Left hindlimb (tissue), 1 donor: Measurements from ENCODE around the gene DYTN.

Experiments
- DNase-seq: peaks from one replicate; pipeline ENCODE4 v3.0.0-alpha.2; 2018

The DYTN gene

GRCh38 chr2:206696910-206697309, 21.3 kb downstream of the DYTN start:
- no peak for DNase-seq

DNA sequence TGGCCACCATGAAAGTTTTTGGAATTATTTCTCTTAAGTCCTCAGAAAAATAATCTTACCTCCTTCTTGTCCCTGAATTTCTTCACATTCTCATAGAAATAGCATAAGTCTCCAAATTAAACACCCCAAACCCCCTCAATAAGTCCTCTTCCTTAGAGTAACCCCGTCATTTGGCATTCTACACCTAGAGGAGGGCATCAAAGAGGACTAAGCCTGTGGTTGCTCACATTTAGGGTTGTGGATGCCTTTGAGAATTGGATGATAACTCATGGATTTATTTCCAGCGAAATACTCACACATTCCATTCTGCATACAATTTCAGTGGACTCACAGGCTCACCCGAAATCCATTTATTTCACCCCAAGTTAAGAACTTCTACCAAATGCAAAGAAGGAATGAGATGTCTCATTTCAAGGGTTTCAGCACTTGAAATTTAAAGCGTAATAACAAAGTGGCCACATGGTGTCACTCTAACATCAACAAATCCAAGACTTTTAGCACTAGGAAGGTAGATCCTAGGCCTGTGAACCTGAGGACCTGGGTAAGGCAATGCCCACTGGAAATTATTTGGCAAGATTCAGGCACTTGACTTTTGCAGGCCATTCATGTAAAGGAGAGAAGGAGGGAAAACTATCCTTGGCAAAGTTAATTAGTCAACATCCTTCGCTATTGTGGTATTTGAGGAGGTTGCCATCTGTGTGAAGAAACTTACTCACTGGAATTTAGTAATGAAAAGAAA, 24.6 kb downstream of the DYTN start:
- no peak for DNase-seq

GRCh38 chr2:206692971-206693370, 25.2 kb downstream of the DYTN start:
- no peak for DNase-seq

GRCh38 chr2:206688990-206689389, 29.2 kb downstream of the DYTN start:
- no peak for DNase-seq

- no peak for DNase-seq
Observed at GRCh38 chr2:206688453-206688852, 29.7 kb downstream of the DYTN start.

DNA sequence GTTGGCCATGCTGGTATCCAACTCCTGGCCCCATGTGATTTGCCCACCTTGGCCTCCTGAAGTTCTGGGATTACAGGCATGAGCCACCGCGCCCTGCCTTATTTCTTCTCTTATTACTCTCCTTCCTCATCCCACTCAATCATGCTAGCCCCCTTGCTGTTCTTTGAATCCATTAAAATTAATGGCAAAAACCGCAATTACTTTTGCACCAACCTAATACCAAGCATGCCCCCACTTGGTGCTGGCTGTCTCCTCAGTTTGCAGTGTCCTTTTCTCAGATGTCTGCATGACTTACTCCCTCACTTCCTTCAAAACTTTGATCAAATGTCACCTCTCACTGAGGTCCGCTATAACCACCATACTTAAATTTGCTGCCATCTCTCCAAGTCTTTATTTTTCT, 34.6 kb downstream of the DYTN start:
- DNase-seq: no peak

DNA sequence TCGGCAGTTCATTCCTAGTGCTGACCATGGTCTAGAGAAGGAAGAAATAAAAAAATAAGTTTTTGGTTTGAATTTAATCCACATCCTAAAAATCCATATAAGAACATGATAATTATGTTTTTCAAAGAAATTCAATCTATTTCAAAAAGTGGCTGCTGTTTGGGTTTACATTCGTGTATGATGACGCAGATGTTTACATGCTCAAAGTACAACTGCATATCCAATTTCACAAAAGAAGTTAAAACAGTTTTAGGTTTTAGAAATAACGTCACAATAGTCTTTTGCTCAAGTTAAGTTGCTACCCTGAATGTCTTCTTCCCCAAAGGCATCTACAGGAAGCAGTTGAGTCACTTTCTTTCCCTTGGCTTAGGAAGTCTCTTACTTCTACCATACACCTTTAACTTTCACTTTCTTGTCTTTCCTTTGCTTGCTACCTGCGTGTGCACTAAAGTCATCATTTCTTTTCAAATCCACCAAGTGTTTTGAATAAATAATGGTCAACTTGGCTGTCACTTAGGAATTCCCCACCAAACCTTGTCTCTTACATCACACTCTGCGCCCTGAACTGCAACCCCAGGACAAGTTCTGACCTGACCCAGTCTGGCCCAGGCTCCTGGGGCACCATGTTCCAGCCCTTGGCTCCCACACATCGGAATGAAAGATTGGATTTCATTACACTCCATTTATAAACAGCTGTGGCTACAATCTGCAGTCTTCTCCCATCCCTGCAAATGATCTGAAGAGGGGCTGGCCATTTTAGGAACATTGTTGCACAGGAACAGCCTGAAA, 47.5 kb downstream of the DYTN start:
- DNase-seq: no peak

DNA sequence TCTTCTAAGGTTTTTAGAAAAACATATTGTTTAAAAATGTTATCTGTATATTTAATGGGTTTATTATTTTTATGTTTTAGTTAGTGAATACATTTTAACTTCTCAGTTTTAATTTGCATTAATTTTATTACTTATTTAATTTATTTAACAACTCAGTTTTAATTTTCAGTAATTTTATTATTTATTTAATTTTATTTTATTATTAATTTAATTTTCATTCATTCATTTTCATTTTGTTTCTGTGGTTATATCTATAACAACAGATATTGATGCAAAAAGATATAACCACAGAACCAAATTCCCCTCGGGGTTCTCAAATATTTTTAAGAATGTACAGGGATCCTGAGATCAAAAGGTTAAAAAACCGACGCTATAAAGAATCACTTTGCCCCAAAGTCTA, 52.9 kb downstream of the DYTN start:
- no peak for DNase-seq

DNA sequence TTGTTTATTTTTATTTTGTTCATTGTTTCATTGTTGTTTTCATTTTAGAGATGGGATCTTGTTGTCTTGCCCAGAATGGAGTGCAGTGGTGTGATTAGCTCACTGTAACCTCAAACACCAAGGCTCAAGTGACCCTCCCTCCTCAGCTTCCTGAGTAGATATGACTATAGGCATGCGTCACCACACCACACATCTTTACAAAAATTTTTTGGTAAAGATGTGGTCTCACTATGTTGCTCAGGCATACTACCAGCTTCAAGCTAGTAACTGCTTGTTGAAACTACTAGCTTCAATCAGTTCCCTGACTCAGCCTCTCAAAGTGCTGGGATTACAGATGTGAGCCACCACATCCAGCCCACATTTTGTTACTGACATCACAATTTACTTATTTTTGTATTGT, 61.1 kb downstream of the DYTN start:
- no peak for DNase-seq

- DNase-seq: no peak
Observed at GRCh38 chr2:206647985-206648384, 70.2 kb downstream of the DYTN start.

DNA sequence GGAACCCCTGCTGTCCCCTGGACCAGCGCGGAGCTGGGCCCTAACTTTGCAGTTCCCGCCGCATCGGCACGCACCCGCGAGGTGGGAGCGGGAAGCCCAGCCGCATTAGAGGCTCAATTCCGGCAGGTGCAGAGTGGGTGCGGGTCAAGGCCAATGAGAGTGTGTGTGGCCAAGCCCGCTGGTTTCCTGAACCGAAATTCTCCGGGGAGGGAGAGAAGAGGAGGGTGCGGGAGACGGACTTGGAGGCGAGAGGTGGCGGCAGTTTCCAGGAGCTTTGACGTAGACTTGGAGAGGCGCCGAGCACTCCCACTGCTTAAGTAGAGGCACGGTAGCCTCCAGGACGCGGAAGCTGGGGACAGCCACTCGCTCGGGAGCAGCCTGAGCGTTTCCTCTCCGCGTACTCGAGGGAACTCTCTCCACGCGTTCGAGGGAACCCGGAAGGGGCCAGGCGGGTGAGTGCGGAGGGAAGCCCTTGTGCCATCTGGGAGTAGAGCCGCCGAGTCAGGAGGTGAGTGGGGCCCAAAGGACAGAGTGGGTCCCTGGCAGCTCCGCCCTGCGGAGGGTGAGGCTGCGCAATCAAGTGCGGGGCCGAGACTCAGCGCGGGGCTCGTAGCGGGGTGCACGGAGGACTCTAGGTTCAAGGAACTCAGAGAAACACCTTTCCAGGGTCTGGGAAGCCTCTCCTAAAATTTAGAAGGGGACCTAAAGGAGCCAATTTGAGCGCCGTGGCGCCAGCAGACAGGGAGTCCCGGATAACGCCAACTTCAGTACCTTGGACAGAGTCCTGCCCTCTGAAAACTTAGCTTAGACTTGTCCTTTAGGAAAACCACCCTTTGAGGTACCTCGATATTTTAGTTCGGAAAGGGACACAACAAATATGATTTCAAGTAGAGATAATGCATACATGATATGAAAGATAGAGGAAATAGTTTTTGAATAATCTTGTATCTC, 75.8 kb downstream of the DYTN start, which contains the start of gene FAM237A:
FAM237A (plus strand) TSS at position 413 of the 951 bp plus-strand sequence. CDS start 1,750 bp downstream, outside the sequence.
- DNase-seq: peak; percentile 52

GRCh38 chr2:206641226-206641625, 77.0 kb downstream of the DYTN start:
- DNase-seq: no peak

DNA sequence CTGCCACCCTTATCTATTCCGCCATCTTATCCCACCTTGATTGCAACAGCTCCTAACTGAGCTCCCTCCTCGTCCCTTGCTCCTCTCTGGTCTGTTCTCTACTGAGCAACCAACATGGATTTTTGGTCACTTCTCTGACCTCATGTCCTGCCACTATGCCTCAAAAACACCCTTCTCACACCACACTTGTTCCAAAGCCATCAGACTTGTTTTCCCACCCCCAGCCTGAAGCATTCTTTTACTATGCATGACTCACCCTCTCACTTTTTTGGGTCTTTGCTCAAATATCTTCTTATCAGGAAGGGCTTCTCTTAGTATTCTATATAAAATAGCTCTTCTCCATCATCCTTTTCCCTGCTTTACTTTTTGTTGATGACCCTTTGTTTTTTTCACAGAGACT, 78.6 kb downstream of the DYTN start:
- DNase-seq: no peak

- no peak for DNase-seq
Observed at GRCh38 chr2:206635015-206635414, 83.2 kb downstream of the DYTN start.

DNA sequence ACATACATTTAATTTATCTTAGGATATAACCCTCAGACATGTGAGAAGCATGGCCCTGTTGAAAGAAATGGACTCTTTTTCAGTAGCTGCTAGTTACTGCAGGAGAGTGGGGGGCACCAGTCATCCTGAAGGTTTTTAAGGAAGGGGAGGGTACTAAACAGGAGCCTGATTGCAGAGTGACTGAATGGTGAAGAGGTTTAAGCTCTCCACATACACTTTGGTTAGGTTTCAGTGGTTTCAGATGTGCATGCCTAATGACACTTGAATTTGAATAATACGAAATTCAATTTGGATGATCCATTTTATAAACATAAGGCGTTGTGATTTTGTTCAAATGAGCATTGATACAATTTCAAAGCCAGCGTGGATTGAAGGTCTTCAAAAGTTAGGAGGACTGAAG, 86.9 kb downstream of the DYTN start:
- DNase-seq: no peak

- DNase-seq: no peak
Observed at GRCh38 chr2:206627632-206628031, 90.6 kb downstream of the DYTN start.

- no peak for DNase-seq
Observed at GRCh38 chr2:206626108-206626507, 92.1 kb downstream of the DYTN start.

- no peak for DNase-seq
Observed at GRCh38 chr2:206619011-206619410, 99.2 kb downstream of the DYTN start.

DNA sequence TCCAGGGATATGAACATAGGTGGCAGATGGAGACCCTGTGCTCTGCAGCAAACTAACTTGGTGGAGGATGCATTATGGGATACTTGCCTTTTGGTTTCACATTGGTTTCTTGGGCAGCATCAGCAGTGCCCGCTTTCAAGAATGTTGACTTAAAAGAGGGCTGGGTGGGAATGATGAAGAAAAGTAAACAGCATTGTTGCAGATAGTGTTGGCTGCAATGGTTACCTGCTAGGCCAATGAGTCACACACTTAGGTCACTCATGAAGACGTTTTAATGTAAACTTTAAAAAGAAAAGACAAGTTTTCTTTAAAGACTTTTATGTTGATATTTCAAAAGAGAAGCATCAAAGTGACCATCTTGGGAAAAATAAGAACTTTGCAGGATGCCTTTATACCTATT, 102.0 kb downstream of the DYTN start:
- DNase-seq: no peak

DNA sequence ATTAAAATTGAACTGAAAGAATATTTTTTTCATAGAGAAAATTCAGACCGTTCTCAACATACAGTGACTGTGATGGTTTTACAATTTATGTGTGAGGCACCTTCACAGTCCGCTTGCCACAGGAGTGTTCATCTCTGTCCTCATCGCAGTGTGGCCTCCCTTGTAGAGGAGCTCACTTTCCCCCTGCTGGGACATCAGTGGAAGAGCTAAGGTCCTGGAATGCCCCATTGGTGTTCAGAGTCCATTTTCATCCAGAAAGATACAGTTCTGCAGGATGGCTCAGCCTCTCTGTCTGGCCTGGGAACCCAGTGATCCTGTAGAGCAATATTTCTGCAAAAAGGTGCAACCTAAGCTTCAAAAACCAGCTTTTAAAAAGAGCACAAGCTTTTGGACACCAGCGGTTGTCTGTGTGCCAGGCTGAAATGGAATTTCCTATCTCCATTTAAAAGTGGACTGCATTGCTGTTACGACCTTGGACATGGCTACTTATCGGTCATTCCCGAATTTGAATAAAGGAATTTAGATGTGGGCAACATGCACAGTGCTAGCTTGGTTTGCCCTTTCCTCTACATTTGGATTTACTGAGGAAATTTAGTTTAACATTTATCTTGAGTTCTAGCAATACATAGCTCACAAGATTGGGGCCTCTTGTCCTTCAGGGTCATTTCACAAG, 102.6 kb downstream of the DYTN start:
- DNase-seq: no peak

DNA sequence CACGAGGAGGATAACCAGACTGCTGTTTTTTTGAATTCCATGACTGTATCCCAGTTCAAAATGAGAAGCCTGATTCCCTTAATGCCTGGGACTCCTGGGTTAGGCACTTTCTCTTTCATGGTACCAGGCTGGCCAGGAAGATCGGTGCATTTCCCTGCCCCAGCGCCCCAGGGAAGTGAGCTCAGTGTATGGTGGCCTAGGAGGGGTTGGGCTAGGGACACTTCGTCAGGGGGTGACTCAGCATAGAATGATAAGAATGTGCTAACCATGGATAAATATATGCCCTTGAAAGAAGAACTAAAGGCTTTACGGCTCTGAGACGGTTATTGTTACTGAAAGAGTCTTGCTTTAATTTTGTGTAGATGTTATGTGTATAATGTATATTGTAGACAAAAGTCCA, 103.4 kb downstream of the DYTN start:
- no peak for DNase-seq

DNA sequence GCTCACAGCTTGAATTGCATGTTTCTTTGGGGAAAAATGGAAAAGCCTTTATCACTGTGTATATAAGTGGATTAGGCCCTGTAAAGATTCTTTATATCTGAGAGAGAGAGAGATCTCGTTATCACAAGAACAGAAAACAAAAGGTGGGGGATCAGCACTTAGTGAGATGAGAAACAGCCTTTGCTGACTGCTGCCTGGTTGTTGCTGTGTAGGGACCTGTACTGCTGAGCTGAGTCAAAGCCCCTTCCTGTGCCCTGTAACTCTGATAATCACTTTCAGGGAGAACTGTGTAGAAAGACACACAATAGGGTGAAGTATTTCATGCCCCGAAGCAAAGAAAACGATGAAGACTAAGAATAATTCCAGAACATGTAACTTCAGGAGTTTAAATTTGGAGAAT, 106.5 kb downstream of the DYTN start:
- no peak for DNase-seq

GRCh38 chr2:206611191-206611590, 107.0 kb downstream of the DYTN start:
- DNase-seq: no peak
